Ishikawa (cell line): ENCODE results near the gene CACNA1C.

Experiments used
- CEBPB ChIP-seq: IDR thresholded peaks from 2 replicates; pipeline ENCODE4 v1.6.1; 2012
- CREB1 ChIP-seq: IDR thresholded peaks from 2 replicates; pipeline ENCODE4 v1.6.1; 2012; ENCODE audit warnings: low read depth
- EGR1 ChIP-seq: IDR thresholded peaks from 2 replicates; pipeline ENCODE4 v1.6.1; 2012
- EP300 ChIP-seq: IDR thresholded peaks from 2 replicates; pipeline ENCODE4 v1.6.1; 2012; ENCODE audit warnings: borderline replicate concordance
- FOXM1 ChIP-seq: IDR thresholded peaks from 2 replicates; pipeline ENCODE4 v1.6.1; 2012; ENCODE audit warnings: low read depth, borderline replicate concordance
- NFIC ChIP-seq: IDR thresholded peaks from 2 replicates; pipeline ENCODE4 v1.6.1; 2012
- RAD21 ChIP-seq: IDR thresholded peaks from 2 replicates; pipeline ENCODE4 v1.6.1; 2012; ENCODE audit warnings: low read depth
- TAF1 ChIP-seq: IDR thresholded peaks from 2 replicates; pipeline ENCODE4 v1.6.1; 2012; ENCODE audit warnings: low read depth, mild to moderate bottlenecking
- TCF12 ChIP-seq: IDR thresholded peaks from 2 replicates; pipeline ENCODE4 v1.6.1; 2012; ENCODE audit warnings: low read depth
- TEAD4 ChIP-seq: IDR thresholded peaks from 2 replicates; pipeline ENCODE4 v1.6.1; 2012
- YY1 ChIP-seq: IDR thresholded peaks from 2 replicates; pipeline ENCODE4 v1.6.1; 2012; ENCODE audit warnings: low read depth
- ZBTB7A ChIP-seq: IDR thresholded peaks from 2 replicates; pipeline ENCODE4 v1.6.1; 2012; ENCODE audit warnings: low read depth
- TF ChIP-seq, protein P1 (sequence below): IDR thresholded peaks from 2 replicates; pipeline ENCODE4 v1.6.1; 2012
- TF ChIP-seq, protein P2 (sequence below): IDR thresholded peaks from 2 replicates; pipeline ENCODE4 v1.6.1; 2012
- TF ChIP-seq, protein P3 (sequence below): IDR thresholded peaks from 2 replicates; pipeline ENCODE4 v1.6.1; 2012; ENCODE audit warnings: low read depth, mild to moderate bottlenecking

CACNA1C gene

DNA sequence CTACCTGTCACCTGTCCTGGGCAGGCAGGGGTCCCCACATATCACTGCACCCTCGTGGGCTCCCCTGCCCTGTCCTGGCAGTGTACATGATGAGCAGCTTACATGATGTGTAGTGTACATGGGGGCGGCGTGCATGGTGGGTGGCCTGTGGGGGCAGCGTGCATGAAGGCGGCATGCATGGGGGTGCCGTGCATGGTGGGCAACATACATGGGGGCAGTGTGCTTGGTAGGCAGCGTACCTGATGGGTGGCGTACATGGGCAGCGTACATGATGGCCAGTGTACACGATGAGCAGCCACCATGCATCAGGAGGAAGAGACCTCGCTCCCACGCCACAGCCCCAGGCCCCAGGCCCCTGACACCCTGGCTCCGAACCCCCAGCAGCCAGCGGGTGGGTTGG lies 266.3 kb downstream of the CACNA1C start:
- TF ChIP-seq RAD21 (no peak), ZBTB7A (no peak), FOXM1 (no peak), YY1 (no peak), EGR1 (no peak), CREB1 (no peak), TAF1 (no peak), EP300 (no peak)
- TF ChIP-seq, protein P1, sequence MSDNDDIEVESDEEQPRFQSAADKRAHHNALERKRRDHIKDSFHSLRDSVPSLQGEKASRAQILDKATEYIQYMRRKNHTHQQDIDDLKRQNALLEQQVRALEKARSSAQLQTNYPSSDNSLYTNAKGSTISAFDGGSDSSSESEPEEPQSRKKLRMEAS, result no peak
- TF ChIP-seq, protein P2, sequence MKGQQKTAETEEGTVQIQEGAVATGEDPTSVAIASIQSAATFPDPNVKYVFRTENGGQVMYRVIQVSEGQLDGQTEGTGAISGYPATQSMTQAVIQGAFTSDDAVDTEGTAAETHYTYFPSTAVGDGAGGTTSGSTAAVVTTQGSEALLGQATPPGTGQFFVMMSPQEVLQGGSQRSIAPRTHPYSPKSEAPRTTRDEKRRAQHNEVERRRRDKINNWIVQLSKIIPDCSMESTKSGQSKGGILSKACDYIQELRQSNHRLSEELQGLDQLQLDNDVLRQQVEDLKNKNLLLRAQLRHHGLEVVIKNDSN, result no peak
- TF ChIP-seq, protein P3, sequence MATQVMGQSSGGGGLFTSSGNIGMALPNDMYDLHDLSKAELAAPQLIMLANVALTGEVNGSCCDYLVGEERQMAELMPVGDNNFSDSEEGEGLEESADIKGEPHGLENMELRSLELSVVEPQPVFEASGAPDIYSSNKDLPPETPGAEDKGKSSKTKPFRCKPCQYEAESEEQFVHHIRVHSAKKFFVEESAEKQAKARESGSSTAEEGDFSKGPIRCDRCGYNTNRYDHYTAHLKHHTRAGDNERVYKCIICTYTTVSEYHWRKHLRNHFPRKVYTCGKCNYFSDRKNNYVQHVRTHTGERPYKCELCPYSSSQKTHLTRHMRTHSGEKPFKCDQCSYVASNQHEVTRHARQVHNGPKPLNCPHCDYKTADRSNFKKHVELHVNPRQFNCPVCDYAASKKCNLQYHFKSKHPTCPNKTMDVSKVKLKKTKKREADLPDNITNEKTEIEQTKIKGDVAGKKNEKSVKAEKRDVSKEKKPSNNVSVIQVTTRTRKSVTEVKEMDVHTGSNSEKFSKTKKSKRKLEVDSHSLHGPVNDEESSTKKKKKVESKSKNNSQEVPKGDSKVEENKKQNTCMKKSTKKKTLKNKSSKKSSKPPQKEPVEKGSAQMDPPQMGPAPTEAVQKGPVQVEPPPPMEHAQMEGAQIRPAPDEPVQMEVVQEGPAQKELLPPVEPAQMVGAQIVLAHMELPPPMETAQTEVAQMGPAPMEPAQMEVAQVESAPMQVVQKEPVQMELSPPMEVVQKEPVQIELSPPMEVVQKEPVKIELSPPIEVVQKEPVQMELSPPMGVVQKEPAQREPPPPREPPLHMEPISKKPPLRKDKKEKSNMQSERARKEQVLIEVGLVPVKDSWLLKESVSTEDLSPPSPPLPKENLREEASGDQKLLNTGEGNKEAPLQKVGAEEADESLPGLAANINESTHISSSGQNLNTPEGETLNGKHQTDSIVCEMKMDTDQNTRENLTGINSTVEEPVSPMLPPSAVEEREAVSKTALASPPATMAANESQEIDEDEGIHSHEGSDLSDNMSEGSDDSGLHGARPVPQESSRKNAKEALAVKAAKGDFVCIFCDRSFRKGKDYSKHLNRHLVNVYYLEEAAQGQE, result no peak

DNA sequence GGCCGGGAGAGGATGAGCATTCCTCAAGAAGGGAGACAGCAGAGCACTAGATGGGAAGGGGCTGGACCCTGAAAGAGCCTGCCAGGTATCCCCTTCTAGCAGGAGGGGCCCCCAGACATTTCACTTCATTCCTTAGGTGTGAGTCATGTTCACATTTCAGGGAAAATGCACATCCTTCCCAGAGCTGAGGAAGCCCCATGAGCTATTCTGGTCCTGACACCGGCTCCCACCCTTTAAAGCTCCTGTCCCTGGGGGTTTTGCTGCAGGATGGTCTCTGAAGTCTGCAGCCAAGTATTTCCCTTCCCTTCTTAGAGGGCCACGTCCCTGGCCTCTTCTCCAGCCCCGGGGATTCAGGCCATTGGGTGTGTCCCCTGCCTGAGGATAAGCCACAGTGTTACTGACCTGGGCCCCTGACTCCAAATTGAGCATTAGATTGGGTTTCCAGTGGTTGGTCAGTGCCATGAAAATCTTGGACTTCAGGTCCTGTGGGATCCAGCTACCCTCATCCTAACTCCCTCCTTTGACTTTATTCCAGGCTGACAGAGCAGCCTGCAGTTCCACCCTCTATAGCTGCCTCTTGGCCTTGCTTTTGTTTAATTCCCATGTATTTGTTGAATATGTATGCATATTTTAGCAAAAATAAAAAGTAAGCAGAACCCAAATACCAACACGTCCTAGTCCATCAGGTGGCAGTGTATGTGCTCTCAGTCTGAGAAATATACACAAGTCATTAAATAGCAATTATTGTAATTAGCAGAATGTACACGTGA lies 267.1 kb downstream of the CACNA1C start:
- no peak for TF ChIP-seq TCF12
- TF ChIP-seq, protein P2, result no peak
- no peak for TF ChIP-seq TAF1
- TF ChIP-seq, protein P3, result no peak
- TF ChIP-seq FOXM1, result no peak
- TF ChIP-seq, protein P1, result no peak
- TF ChIP-seq NFIC, result no peak
- TF ChIP-seq EP300, result no peak
- TF ChIP-seq CREB1, result no peak
- TF ChIP-seq TEAD4, result no peak
- TF ChIP-seq ZBTB7A, result no peak
- no peak for TF ChIP-seq EGR1
- TF ChIP-seq YY1, result no peak

DNA sequence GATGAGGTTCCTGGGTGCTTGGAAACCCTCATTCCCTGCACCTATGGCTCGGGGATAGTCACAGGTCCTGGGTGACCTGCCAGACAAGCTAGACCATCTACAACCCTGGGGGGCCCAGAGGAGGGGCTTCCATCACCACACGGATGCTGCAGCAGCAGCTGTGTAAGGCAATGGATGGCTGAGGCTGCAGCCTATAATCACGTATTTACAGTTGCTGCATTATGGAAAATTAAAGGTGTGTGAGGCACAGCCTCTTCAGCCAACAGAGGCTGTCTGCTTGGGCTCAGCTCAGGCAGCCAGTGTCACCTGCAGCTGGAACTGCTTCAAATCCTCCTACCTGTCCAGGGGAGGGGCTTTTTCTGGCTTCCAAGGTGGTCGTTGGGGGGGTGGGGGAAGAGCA lies 268.1 kb downstream of the CACNA1C start:
- TF ChIP-seq, protein P2, result no peak
- no peak for TF ChIP-seq TEAD4
- TF ChIP-seq YY1, result no peak
- no peak for TF ChIP-seq NFIC
- no peak for TF ChIP-seq TAF1
- TF ChIP-seq TCF12, result no peak
- TF ChIP-seq, protein P3, result no peak
- TF ChIP-seq, protein P1, result no peak
- no peak for TF ChIP-seq CREB1
- TF ChIP-seq RAD21, result no peak
- TF ChIP-seq CEBPB, result no peak
- TF ChIP-seq EGR1, result no peak
- TF ChIP-seq ZBTB7A, result no peak
